Heart right ventricle (tissue), 16 donors: ENCODE measurements around the gene HPD. TPM values are rescaled to one million over a fixed set of nuclear protein-coding genes. Genes with fewer than 3 reads are reported as not detected.
A peak's percentile ranks its signal among the peaks of the same experiment; 100 is the strongest.

Source experiments
- ATAC-seq, 8 donors: fragments of 200-7000 bp; cut with Tn5 transposase; one replicate each; pipeline ENCODE4 v1.9.1; 2020; ENCODE audit warnings: mild to moderate bottlenecking in 8 of 8, moderate library complexity in 8 of 8, moderate number of reproducible peaks in 1 of 8
- DNase-seq, 2 donors: peaks; one replicate each; pipeline ENCODE4 v3.0.0-alpha.2; 2020
- H3K27ac ChIP-seq, 10 donors: fragments of 200-600 bp; sonication (generic) in 2 of 10; one replicate each; pipeline versions ENCODE4 v1.5.0 to v1.8.0; 2020 to 2022; ENCODE audit warnings: mild to moderate bottlenecking in 3 of 10
- H3K27me3 ChIP-seq, 7 donors: fragments of 200-600 bp; one replicate each; pipeline ENCODE4 v1.8.0; 2021 to 2022; ENCODE audit warnings: mild to moderate bottlenecking in 2 of 7
- H3K36me3 ChIP-seq, 9 donors: fragments of 200-600 bp; sonication (generic) in 1 of 9; one replicate each; pipeline versions ENCODE4 v1.5.0 to v1.8.0; 2020 to 2022; ENCODE audit warnings: mild to moderate bottlenecking in 2 of 9
- H3K4me1 ChIP-seq, 9 donors: fragments of 200-600 bp; sonication (generic) in 1 of 9; one replicate each; pipeline versions ENCODE4 v1.5.0 to v1.8.0; 2020 to 2022; ENCODE audit warnings: mild to moderate bottlenecking in 4 of 9
- H3K4me3 ChIP-seq, 10 donors: fragments of 200-600 bp; sonication (generic) in 2 of 10; one replicate each; pipeline versions ENCODE4 v1.5.0 to v1.8.0; 2020 to 2022; ENCODE audit warnings: mild to moderate bottlenecking in 7 of 10, moderate library complexity in 2 of 10
- H3K9me3 ChIP-seq, 11 donors: fragments of 200-600 bp in 10 of 11; sonication (generic) in 2 of 11; one replicate each; pipeline versions ENCODE4 v1.5.0 to v1.8.0; 2013 to 2022; ENCODE audit warnings: mild to moderate bottlenecking in 2 of 11, control low read depth in 1 of 11, moderate library complexity in 1 of 11
- CTCF ChIP-seq, 9 donors: fragments of 200-600 bp; sonication (generic) in 2 of 9; IDR thresholded peaks; one replicate each; pipeline versions ENCODE4 v1.5.0 to v1.8.0; 2021 to 2022; ENCODE audit warnings: antibody characterized with exemption in 9 of 9, mild to moderate bottlenecking in 5 of 9, moderate library complexity in 1 of 9
- WGBS, 2 donors: extraction: QIAGEN DNeasy Blood & Tissue Kit; methylation state at CpG; one replicate each; pipeline ENCODE4 v1.1.7; 2013; ENCODE audit warnings: inconsistent platforms in 1 of 2; 5-methylcytosine and 5-hydroxymethylcytosine counted together
- intact Hi-C, 10 donors: fragments of 100-400 bp; cut with DNase I; formaldehyde crosslinking; loops; one replicate each; pipeline versions ENCODE4 v1.11.1 to v1.14.2; 2022
- polyA plus RNA-seq, 2 donors: library from polyadenylated mRNA; stranded (reverse); fragments of 200-250 nt; gene quantifications; one replicate each; pipeline ENCODE4 v1.2.3, GENCODE V29; 2013
- total RNA-seq, 10 donors: library from RNA; stranded (reverse); fragmentation: NEBNext Ultra II Directional in 3 of 10; extraction: Animal tissue kit (Norgen Biotek cat#: 25700) in 3 of 10; gene quantifications; one replicate each; pipeline versions ENCODE4 v1.2.1 to v1.2.4, GENCODE V29; 2021 to 2023
- donor health status: Arrhythmogenic right ventricular cardiomyopathy.
- donor health status: ischemic (EF 13 %, LVEDD 7.1; RV severe dilation, severe dysfunction).
- donor health status: healthy with polysubstance abuse.
- donor health status: DM: no; HTN: yes; CAD: no.
- donor health status: DM: no; HTN: no; CAD: no.
- donor health status: ischemic (EF 25% LVEDD 6.9; RV normal size, moderate dysfunction).
- donor health status: ischemic (EF 25% LVEDD 5.7; RV mildly dilated, moderate dysfunction).
- donor health status: healthy.
- donor health status: DM: yes; HTN: yes; CAD: no.
- donor health status: Ischemic cardiomyopathy.
- donor health status: ischemic (EF 35%, LVEDD 5.7; RV mildly dilated, moderate dysfunction).
- donor health status: nonischemic (EF 11% LVEDD 7.7; RV severe dilation, severe dysfunction).
- donor health status: DM: yes; HTN: yes; CAD: no.
- donor health status: PGD.
- donor health status: ischemic (EF 29% LVEDD 5.4; RV normal size, mild dysfunction).
- donor health status: nonischemic (EF 23%, LVEDD 6.1; RV moderate dilation, normal function).

Gene HPD
- total and polyA plus RNA-seq, 12 donors, result 0.24 to 3.4 (median 1.2) TPM

GRCh38 chr12:121804417-121805111 lies 54.1 kb downstream of the HPD start:
- ATAC-seq (no peak), DNase-seq (no peak)
- TF ChIP-seq CTCF (IDR thresholded peaks at IDR 0.05), result no peak
- Histone ChIP-seq H3K36me3 (peaks cover 0 to 33% (median 6%) of the 10 kb centered on the region in 9 donors), H3K9me3 (no peaks in the 10 kb centered on the region), H3K4me3 (peak overlapping the region; percentile 65 to 87 (median 76)), H3K27me3 (no peaks in the 10 kb centered on the region), H3K27ac (peak overlapping the region; percentile 90 to 100 (median 100)), H3K4me1 (peaks cover 13 to 40% (median 30%) of the 10 kb centered on the region in 9 donors)
- whole genome bisulfite sequencing, 2 donors, result 0 to 1% methylated on average over 59 to 63 of the region's 63 CpGs
- intact Hi-C loops, result no loop called here

- TF ChIP-seq CTCF (IDR thresholded peaks at IDR 0.05), result no peak
- peak within 1 kb of the TSS; percentile 98 to 100 (median 100) for H3K27ac ChIP-seq
- peaks cover 16 to 46% (median 34%) of the 10 kb centered on the region in 9 donors for H3K4me1 ChIP-seq
- H3K27me3 ChIP-seq, result no peaks in the 10 kb centered on the region
- ATAC-seq (peak in 7 of 8 donors; percentile 10 to 31 (median 16)), DNase-seq (peak; percentile 75 to 76)
- peak within 1 kb of the TSS; percentile 65 to 87 (median 76) for H3K4me3 ChIP-seq
- no peaks in the 10 kb centered on the region for H3K9me3 ChIP-seq
- intact Hi-C loops, result no loop called here
- 0 to 1% methylated on average over 63 to 70 of the region's 74 CpGs for WGBS, 2 donors
- H3K36me3 ChIP-seq, result peaks cover 0 to 29% (median 6%) of the 10 kb centered on the region in 9 donors
Measured at GRCh38 chr12:121803861-121804416, 54.7 kb downstream of the HPD start, which contains the start of gene SETD1B. Gene SETD1B, plus strand, starts transcription at chr12:121804009. Its CDS starts 729 bp downstream, at chr12:121804738.

- Histone ChIP-seq H3K27me3 (no peaks in the 10 kb centered on the region), H3K27ac (peak overlapping the region; percentile 98 to 100 (median 100)), H3K4me3 (peak overlapping the region; percentile 54 to 87 (median 74)), H3K4me1 (peaks cover 25 to 54% (median 43%) of the 10 kb centered on the region in 9 donors), H3K9me3 (no peaks in the 10 kb centered on the region), H3K36me3 (peaks cover 0 to 29% (median 0%) of the 10 kb centered on the region in 9 donors)
- WGBS, 2 donors, result 0 to 1% methylated on average over 57 to 65 of the region's 65 CpGs
- no peak for TF ChIP-seq CTCF (IDR thresholded peaks at IDR 0.05)
- ATAC-seq (peak; percentile 15 to 70 (median 58)), DNase-seq (peak; percentile 89 to 92)
- intact Hi-C loops, result no loop called here
Measured at GRCh38 chr12:121802843-121803698, 55.6 kb downstream of the HPD start.

- 0% methylated on average over 1 of the region's 1 CpG for WGBS, 2 donors
- Histone ChIP-seq H3K36me3 (peaks cover 0 to 29% (median 0%) of the 10 kb centered on the region in 9 donors), H3K4me3 (peak overlapping the region; percentile 39 to 87 (median 74)), H3K27me3 (no peaks in the 10 kb centered on the region), H3K4me1 (peaks cover 31 to 59% (median 45%) of the 10 kb centered on the region in 9 donors), H3K9me3 (no peaks in the 10 kb centered on the region), H3K27ac (peak overlapping the region; percentile 98 to 100 (median 100))
- intact Hi-C loops, result no loop called here
- TF ChIP-seq CTCF (IDR thresholded peaks at IDR 0.05), result no peak
- ATAC-seq (no peak), DNase-seq (no peak)
Measured at GRCh38 chr12:121802485-121802842, 56.2 kb downstream of the HPD start.
